Lower lobe of right lung (tissue), 2 donors: ENCODE measurements around the gene GTF2F1. TPM values are rescaled to one million over a fixed set of nuclear protein-coding genes. Genes with fewer than 3 reads are reported as not detected.

Experiments used
- ATAC-seq, 2 donors: fragments of 200-7000 bp; cut with Tn5 transposase; one replicate each; pipeline ENCODE4 v1.9.1; 2020 to 2022; ENCODE audit warnings: mild to moderate bottlenecking in 2 of 2, moderate library complexity in 2 of 2
- DNase-seq: peaks from one replicate; pipeline ENCODE4 v3.0.0-alpha.2; 2020
- H3K27ac ChIP-seq: fragments of 200-600 bp; one replicate; pipeline ENCODE4 v1.8.0; 2022
- H3K27me3 ChIP-seq: fragments of 200-600 bp; one replicate; pipeline ENCODE4 v1.8.0; 2022; ENCODE audit warnings: low read depth
- H3K36me3 ChIP-seq: fragments of 200-600 bp; one replicate; pipeline ENCODE4 v1.8.0; 2022; ENCODE audit warnings: mild to moderate bottlenecking
- H3K4me1 ChIP-seq: fragments of 200-600 bp; one replicate; pipeline ENCODE4 v1.8.0; 2022
- H3K4me3 ChIP-seq: fragments of 200-600 bp; one replicate; pipeline ENCODE4 v1.8.0; 2022; ENCODE audit warnings: mild to moderate bottlenecking
- H3K9me3 ChIP-seq: fragments of 200-600 bp; one replicate; pipeline ENCODE4 v1.8.0; 2022
- intact Hi-C: fragments of 100-400 bp; cut with DNase I; formaldehyde crosslinking; loops from one replicate; pipeline ENCODE4 v1.11.0; 2022
- total RNA-seq: library from RNA; stranded (reverse); fragmentation: NEBNext Ultra II Directional; extraction: Animal tissue kit (Norgen Biotek cat#: 25700); gene quantifications from one replicate; pipeline ENCODE4 v1.2.1, GENCODE V29; 2021
- TF ChIP-seq, protein P1 (sequence below): fragments of 200-600 bp; IDR thresholded peaks from one replicate; pipeline ENCODE4 v1.8.0; 2022; ENCODE audit warnings: antibody characterized with exemption, mild to moderate bottlenecking
- donor health status: DM: no; HTN: yes; CAD: no; lungs with severe emphysema.

The GTF2F1 gene
- total RNA-seq, 1 donor from 2014 or later: 49.4 TPM

DNA sequence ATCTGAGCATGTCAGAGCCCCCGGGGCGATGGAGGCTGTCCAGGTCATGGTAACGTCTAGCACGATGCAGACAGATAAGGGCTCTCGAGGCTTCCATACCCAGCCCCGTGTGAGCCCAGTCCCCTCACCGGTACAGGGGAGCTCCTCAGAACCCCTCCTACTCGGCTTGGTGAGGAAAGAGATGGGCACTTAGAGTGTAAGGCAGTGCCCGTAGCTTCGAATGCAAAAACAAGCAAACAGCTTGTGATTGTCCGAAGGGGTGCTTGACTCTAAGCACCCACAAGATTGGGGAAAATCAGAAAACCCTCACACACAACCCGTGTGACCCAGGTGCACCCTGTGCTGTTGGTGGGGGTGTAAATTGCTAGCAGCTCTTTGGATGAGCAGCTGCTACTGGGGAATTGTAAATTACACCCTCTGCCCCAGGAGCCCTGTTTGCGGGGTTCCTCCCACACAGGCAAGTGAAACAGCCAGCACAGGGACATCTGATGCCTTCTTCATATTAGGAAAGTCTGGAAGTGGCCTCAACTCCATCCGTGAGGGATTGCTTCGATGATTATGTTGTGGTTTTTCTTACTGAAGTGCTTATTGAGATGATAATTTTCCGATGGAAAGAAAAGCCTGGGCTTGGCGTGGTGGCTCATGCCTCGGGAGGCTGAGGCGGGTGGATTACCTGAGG, 16.3 kb downstream of the GTF2F1 start:
- TF ChIP-seq, protein P1, sequence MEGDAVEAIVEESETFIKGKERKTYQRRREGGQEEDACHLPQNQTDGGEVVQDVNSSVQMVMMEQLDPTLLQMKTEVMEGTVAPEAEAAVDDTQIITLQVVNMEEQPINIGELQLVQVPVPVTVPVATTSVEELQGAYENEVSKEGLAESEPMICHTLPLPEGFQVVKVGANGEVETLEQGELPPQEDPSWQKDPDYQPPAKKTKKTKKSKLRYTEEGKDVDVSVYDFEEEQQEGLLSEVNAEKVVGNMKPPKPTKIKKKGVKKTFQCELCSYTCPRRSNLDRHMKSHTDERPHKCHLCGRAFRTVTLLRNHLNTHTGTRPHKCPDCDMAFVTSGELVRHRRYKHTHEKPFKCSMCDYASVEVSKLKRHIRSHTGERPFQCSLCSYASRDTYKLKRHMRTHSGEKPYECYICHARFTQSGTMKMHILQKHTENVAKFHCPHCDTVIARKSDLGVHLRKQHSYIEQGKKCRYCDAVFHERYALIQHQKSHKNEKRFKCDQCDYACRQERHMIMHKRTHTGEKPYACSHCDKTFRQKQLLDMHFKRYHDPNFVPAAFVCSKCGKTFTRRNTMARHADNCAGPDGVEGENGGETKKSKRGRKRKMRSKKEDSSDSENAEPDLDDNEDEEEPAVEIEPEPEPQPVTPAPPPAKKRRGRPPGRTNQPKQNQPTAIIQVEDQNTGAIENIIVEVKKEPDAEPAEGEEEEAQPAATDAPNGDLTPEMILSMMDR: no peak
- Histone ChIP-seq H3K27me3 (no peaks in the 10 kb centered on the region), H3K27ac (no peak overlapping the region), H3K36me3 (peaks cover 43% of the 10 kb centered on the region), H3K9me3 (no peaks in the 10 kb centered on the region), H3K4me3 (no peak overlapping the region), H3K4me1 (peaks cover 7% of the 10 kb centered on the region)
- intact Hi-C loops: no loop called here
- DNase-seq (no peak), ATAC-seq (no peak)

DNA sequence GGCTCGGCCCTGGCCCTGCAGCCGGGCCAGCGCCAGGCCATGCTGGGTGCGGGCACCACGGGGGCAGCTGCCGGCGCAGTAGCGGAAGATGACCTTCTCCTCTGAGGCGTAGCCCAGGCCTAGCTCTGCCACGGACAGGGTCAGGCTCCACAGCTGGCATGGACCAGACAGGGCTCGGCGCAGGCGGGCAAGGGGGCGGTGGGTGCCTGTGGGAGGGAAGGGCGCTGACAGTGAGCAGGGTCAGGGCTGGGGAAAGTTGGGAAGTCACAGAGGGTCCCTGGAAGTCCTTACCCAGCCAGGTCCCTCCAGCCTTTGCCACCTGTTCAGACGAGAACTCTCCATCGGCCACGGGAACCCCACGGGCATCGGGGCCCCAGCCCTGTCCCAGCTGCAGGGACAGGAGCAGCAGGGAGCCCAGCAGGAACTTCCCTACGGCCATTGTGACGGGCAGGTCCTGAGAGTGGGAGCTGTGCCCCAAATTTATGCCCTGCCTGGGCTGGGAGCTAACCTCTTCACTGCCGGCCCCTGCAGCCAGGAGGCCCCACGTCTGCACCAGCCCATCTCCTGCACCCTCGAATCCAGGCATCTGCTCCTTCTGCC, 17.5 kb downstream of the GTF2F1 start, which contains the start of gene PSPN:
TSS of gene PSPN (minus strand) at position 523 of the 600 bp plus-strand sequence. CDS start at position 439, 84 bp downstream.
- intact Hi-C loops: no loop called here
- Histone ChIP-seq H3K36me3 (peaks cover 32% of the 10 kb centered on the region), H3K4me1 (peaks cover 7% of the 10 kb centered on the region), H3K27ac (no peak within 1 kb of the TSS), H3K27me3 (no peaks in the 10 kb centered on the region), H3K4me3 (no peak within 1 kb of the TSS), H3K9me3 (no peaks in the 10 kb centered on the region)
- DNase-seq (no peak), ATAC-seq (no peak)
- TF ChIP-seq, protein P1: no peak

DNA sequence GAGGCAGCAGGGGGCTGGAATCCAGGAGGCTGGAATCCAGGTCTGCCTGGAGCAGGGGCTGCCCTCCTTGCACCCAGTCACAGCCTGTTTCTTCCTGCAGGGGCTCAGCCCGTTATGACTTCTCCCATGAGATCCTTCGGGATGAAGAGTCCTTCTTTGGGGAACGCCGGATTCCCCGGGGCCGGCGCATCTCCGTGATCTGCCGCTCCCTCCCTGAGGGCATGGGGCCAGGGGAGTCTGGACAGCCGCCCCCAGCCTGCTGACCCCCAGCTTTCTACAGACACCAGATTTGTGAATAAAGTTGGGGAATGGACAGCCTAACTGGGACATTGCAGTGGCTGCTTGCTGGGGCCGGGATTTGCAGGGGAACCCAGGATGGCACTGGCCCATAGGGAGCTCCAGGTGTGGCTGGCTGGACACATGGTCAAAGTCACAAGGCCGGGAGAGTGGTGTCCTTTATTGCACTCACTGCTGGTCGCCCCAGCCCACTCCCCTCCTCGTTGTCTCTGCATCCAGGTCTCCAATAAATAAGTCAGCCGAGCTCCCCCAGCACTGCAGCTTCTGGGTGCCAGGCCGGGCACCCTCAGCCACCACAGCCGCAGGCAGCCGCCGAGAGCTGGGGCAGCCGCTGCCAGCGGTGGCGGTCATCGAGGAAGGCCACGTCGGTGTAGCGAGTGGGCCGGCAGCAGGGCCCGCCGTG, 18.1 kb downstream of the GTF2F1 start:
- TF ChIP-seq, protein P1: no peak
- Histone ChIP-seq H3K4me1 (peaks cover 7% of the 10 kb centered on the region), H3K27ac (no peak overlapping the region), H3K9me3 (no peaks in the 10 kb centered on the region), H3K27me3 (no peaks in the 10 kb centered on the region), H3K36me3 (peaks cover 26% of the 10 kb centered on the region), H3K4me3 (no peak overlapping the region)
- no peak for DNase-seq
- intact Hi-C loops: no loop called here
- no peak for ATAC-seq

DNA sequence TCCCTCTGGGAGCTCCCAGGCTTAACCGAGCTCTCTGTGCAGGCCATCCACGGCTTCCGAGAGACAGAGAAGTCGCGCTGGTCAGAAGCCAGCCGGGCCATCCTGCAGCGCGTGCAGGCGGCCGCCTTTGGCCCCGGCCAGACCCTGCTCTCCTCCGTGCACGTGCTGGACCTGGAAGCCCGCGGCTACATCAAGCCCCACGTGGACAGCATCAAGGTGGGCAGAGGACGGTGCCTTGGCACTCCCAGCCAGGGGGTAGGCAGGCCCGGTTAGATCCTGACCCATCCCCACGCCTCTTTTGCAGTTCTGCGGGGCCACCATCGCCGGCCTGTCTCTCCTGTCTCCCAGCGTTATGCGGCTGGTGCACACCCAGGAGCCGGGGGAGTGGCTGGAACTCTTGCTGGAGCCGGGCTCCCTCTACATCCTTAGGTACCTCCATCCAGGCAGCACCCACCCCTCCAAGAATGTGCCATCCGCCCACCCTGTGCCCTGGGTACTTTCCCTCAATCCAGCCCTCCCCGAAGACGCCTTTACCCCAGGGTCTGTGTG, 18.7 kb downstream of the GTF2F1 start:
- no peak for ATAC-seq
- H3K4me3 ChIP-seq: peak overlapping the region; percentile 92
- intact Hi-C loops: no loop called here
- H3K36me3 ChIP-seq: peaks cover 22% of the 10 kb centered on the region
- H3K27me3 ChIP-seq: no peaks in the 10 kb centered on the region
- TF ChIP-seq, protein P1: no peak
- no peaks in the 10 kb centered on the region for H3K9me3 ChIP-seq
- DNase-seq: no peak
- H3K27ac ChIP-seq: peak overlapping the region; percentile 46
- H3K4me1 ChIP-seq: peaks cover 7% of the 10 kb centered on the region

DNA sequence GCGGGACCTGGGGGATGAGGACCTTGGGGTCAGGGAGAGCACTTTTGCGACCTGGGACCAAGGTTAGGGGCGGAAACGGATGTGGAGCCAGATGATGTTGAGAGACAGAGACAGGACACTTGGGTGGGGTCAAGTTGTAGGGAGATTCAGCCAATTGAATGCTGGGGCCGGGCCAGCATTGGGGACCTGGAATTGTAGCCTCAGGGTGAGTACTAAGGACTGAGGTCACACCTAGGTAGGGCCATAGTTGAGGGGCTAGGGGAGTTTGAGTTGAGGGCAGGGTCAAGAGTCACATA, 19.2 kb downstream of the GTF2F1 start:
- TF ChIP-seq, protein P1: no peak
- intact Hi-C loops: no loop called here
- ATAC-seq (no peak), DNase-seq (no peak)
- Histone ChIP-seq H3K27ac (peak overlapping the region; percentile 46), H3K9me3 (no peaks in the 10 kb centered on the region), H3K36me3 (peaks cover 24% of the 10 kb centered on the region), H3K4me3 (peak overlapping the region; percentile 92), H3K4me1 (peaks cover 7% of the 10 kb centered on the region), H3K27me3 (no peaks in the 10 kb centered on the region)
